Tibial nerve (tissue), 4 donors: Measurements from ENCODE around the gene CYP46A1. TPM values are rescaled to one million over a fixed set of nuclear protein-coding genes. Genes with fewer than 3 reads are reported as not detected.

Experiments used
- DNase-seq, 2 donors: peaks; one replicate each; pipeline ENCODE4 v3.0.0-alpha.2; 2019; ENCODE audit warnings: low spot score in 2 of 2
- H3K27ac ChIP-seq, 4 donors: fragments of 200-600 bp; sonication (generic) in 3 of 4; one replicate each; pipeline ENCODE4 v1.5.1; 2017 to 2019; ENCODE audit warnings: mild to moderate bottlenecking in 1 of 4
- H3K27me3 ChIP-seq, 2 donors: fragments of 200-600 bp; sonication (generic) in 1 of 2; one replicate each; pipeline versions ENCODE4 v1.5.1 to v1.6.0; 2017 to 2019
- H3K36me3 ChIP-seq, 3 donors: fragments of 200-600 bp; sonication (generic); one replicate each; pipeline ENCODE4 v1.5.1; 2018 to 2019
- H3K4me1 ChIP-seq, 4 donors: fragments of 200-600 bp; sonication (generic) in 3 of 4; one replicate each; pipeline ENCODE4 v1.5.1; 2017 to 2019
- H3K4me3 ChIP-seq, 4 donors: fragments of 200-600 bp; sonication (generic) in 3 of 4; one replicate each; pipeline ENCODE4 v1.5.1; 2017 to 2019; ENCODE audit warnings: mild to moderate bottlenecking in 1 of 4, moderate library complexity in 1 of 4
- H3K9me3 ChIP-seq, 4 donors: fragments of 200-600 bp; sonication (generic) in 3 of 4; one replicate each; pipeline ENCODE4 v1.5.1; 2017 to 2019
- CTCF ChIP-seq, 5 experiments: fragments of 200-600 bp in 3 of 5; fragments of 450-650 bp in 2 of 5; sonication (generic) in 3 of 5; IDR thresholded peaks; one replicate each; pipeline ENCODE4 v1.5.1; 2016 to 2019; ENCODE audit warnings: antibody characterized with exemption in 5 of 5, mild to moderate bottlenecking in 3 of 5, moderate library complexity in 2 of 5
- EP300 ChIP-seq, 2 donors: sonication (generic); formaldehyde crosslinking; IDR thresholded peaks; one replicate each; pipeline ENCODE4 v1.6.1; 2017; ENCODE audit warnings: antibody characterized with exemption in 2 of 2, mild to moderate bottlenecking in 1 of 2
- POLR2A ChIP-seq, 2 donors: fragments of 450-650 bp; IDR thresholded peaks; one replicate each; pipeline ENCODE4 v1.6.1; 2017; ENCODE audit warnings: antibody characterized with exemption in 2 of 2, mild to moderate bottlenecking in 2 of 2, moderate library complexity in 2 of 2
- WGBS, 2 donors: methylation state at CpG; one replicate each; pipeline ENCODE4 v1.1.5; 2018; 5-methylcytosine and 5-hydroxymethylcytosine counted together
- total RNA-seq, 4 donors: library from RNA; depleted of rRNA; stranded (reverse); fragments of >200 nt; gene quantifications; one replicate each; pipeline ENCODE4 v1.1.0, GENCODE V29; 2016

Gene CYP46A1
- total RNA-seq, 4 donors from 2014 or later, result 1.2 to 3.7 (median 1.4) TPM

DNA sequence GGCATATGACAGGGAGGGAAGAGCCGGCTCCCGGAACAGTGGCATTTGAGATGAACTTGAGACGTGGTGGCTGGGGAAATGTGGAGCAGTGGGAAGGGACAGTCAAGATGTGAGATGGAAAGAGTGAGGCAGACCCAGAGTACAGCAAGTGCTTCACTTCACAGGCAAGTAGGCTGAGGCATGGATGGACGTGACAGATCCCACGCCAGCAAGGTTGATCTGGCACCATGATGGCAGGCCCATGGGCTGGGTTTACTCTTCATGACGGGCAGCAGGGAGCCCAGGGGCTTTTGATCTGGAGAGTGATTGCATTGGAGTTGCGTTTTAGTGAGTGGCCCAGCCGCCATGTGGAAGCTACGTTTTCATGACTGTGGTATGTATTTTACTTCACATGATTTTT lies 91.3 kb downstream of the CYP46A1 start:
- no peak overlapping the region for H3K4me3 ChIP-seq
- no peak overlapping the region for H3K27ac ChIP-seq
- 63 to 81% methylated on average over 9 of the region's 9 CpGs for WGBS, 2 donors
- TF ChIP-seq POLR2A (IDR thresholded peaks at IDR 0.05) (no peak), EP300 (IDR thresholded peaks at IDR 0.05) (no peak), CTCF (IDR thresholded peaks at IDR 0.05) (no peak)
- H3K36me3 ChIP-seq, result no peaks in the 10 kb centered on the region
- DNase-seq, result no peak
- H3K4me1 ChIP-seq, result peaks cover 0 to 15% (median 4%) of the 10 kb centered on the region in 4 donors
- H3K27me3 ChIP-seq, result no peaks in the 10 kb centered on the region
- H3K9me3 ChIP-seq, result peaks cover 0 to 20% (median 5%) of the 10 kb centered on the region in 4 donors

Other genes starting within 250 kb of the CYP46A1 start
- 100 to 1,000 TPM in 1 of 4 donors, 10 to 100 TPM in 3; 63.3 to 118 (median 80.6) TPM for gene SETD3, start 203.4 kb upstream of the CYP46A1 start, total RNA-seq
- 10 to 100 TPM; 16.5 to 29.1 (median 21.4) TPM for gene CCNK, start 202.9 kb upstream of the CYP46A1 start, total RNA-seq
- 1 to 10 TPM in 2 of 4 donors, under 1 TPM in 2; 0.60 to 4.6 (median 1.8) TPM for gene CCDC85C, start 80.1 kb upstream of the CYP46A1 start, total RNA-seq
- gene HHIPL1, start 39.2 kb upstream of the CYP46A1 start, total RNA-seq, result 1 to 10 TPM; 2.6 to 3.9 (median 3.1) TPM
- gene EML1, start 109.1 kb downstream of the CYP46A1 start, total RNA-seq, result 10 to 100 TPM; 32.4 to 82.8 (median 55.2) TPM